HepG2 (cell line): ENCODE measurements around the gene PLXND1. TPM values are rescaled to one million over a fixed set of nuclear protein-coding genes. Genes with fewer than 3 reads are reported as not detected.

Experiments
- CBFB ChIP-seq: sonication (generic); formaldehyde crosslinking; IDR thresholded peaks from 2 replicates; pipeline ENCODE4 v1.4.0; 2020; ENCODE audit warnings: missing genetic modification reagents
- CREM ChIP-seq, 2 experiments: sonication (generic) in 1 of 2; formaldehyde crosslinking in 1 of 2; IDR thresholded peaks; 2 replicates each; pipeline versions ENCODE4 v1.4.0 to v1.6.1; 2016 to 2020; ENCODE audit warnings: antibody characterized with exemption in 1 of 2, mild to moderate bottlenecking in 1 of 2, missing genetic modification reagents in 1 of 2
- ELK4 ChIP-seq: sonication (generic); formaldehyde crosslinking; IDR thresholded peaks from 2 replicates; pipeline ENCODE4 v1.9.0; 2021; ENCODE audit warnings: missing genetic modification reagents, borderline replicate concordance
- FOXC1 ChIP-seq: sonication (generic); formaldehyde crosslinking; IDR thresholded peaks from 2 replicates; pipeline ENCODE4 v1.8.0; 2022; ENCODE audit warnings: mild to moderate bottlenecking, missing genetic modification reagents, borderline replicate concordance
- GATAD1 ChIP-seq: IDR thresholded peaks from 2 replicates; pipeline ENCODE4 v1.6.1; 2016; ENCODE audit warnings: missing genetic modification reagents, missing compliant biosample characterization
- HINFP ChIP-seq: sonication (generic); formaldehyde crosslinking; IDR thresholded peaks from 2 replicates; pipeline ENCODE4 v1.4.0; 2020; ENCODE audit warnings: low read depth, mild to moderate bottlenecking, missing genetic modification reagents
- JUND ChIP-seq: sonication (generic); formaldehyde crosslinking; IDR thresholded peaks from 2 replicates; pipeline ENCODE4 v1.8.0; 2022; ENCODE audit warnings: mild to moderate bottlenecking, missing genetic modification reagents
- KLF15 ChIP-seq: sonication (generic); formaldehyde crosslinking; IDR thresholded peaks from 2 replicates; pipeline ENCODE4 v1.8.1; 2023; ENCODE audit warnings: borderline replicate concordance, mild to moderate bottlenecking, inconsistent platforms, missing genetic modification reagents, mixed read lengths
- MAFG ChIP-seq: sonication (generic); formaldehyde crosslinking; IDR thresholded peaks from 2 replicates; pipeline ENCODE4 v1.5.1; 2020; ENCODE audit warnings: mild to moderate bottlenecking, missing genetic modification reagents
- POGK ChIP-seq: sonication (generic); formaldehyde crosslinking; conservative IDR thresholded peaks from 2 replicates; pipeline ENCODE4 v1.8.0; 2022; ENCODE audit warnings: mild to moderate bottlenecking, moderate library complexity, missing genetic modification reagents
- SMAD1 ChIP-seq: sonication (generic); formaldehyde crosslinking; IDR thresholded peaks from 2 replicates; pipeline ENCODE4 v1.4.0; 2020; ENCODE audit warnings: missing genetic modification reagents, low read depth, mild to moderate bottlenecking, borderline replicate concordance
- TCF12 ChIP-seq, 2 experiments: fragments of 450-650 bp in 1 of 2; sonication (generic) in 1 of 2; formaldehyde crosslinking in 1 of 2; IDR thresholded peaks; 2 replicates each; pipeline versions ENCODE4 v1.6.1 to v1.8.0; 2017 to 2022; ENCODE audit warnings: antibody characterized with exemption in 1 of 2, mild to moderate bottlenecking in 1 of 2, missing genetic modification reagents in 1 of 2, moderate library complexity in 1 of 2
- U2AF1 ChIP-seq: fragments of 200-400 bp; formaldehyde crosslinking; optimal IDR thresholded peaks from 2 replicates; pipeline ENCODE3; 2017; ENCODE audit warnings: mild to moderate bottlenecking, low read depth, low read length
- ZNF10 ChIP-seq: sonication (generic); formaldehyde crosslinking; IDR thresholded peaks from 2 replicates; pipeline ENCODE4 v1.4.0; 2020; ENCODE audit warnings: mild to moderate bottlenecking, low read depth, missing genetic modification reagents, borderline replicate concordance
- ZNF143 ChIP-seq: sonication (generic); formaldehyde crosslinking; IDR thresholded peaks from 2 replicates; pipeline ENCODE4 v1.4.0; 2020; ENCODE audit warnings: missing genetic modification reagents
- ZNF530 ChIP-seq: sonication (generic); formaldehyde crosslinking; IDR thresholded peaks from 2 replicates; pipeline ENCODE4 v1.5.0; 2020; ENCODE audit warnings: low read depth, mild to moderate bottlenecking, missing genetic modification reagents
- ZNF710 ChIP-seq: sonication (generic); formaldehyde crosslinking; IDR thresholded peaks from 2 replicates; pipeline ENCODE4 v1.5.0; 2020; ENCODE audit warnings: mild to moderate bottlenecking, missing genetic modification reagents, borderline replicate concordance
- ZNF720 ChIP-seq: sonication (generic); formaldehyde crosslinking; IDR thresholded peaks from 2 replicates; pipeline ENCODE4 v1.4.0; 2020; ENCODE audit warnings: missing genetic modification reagents
- ZNF740 ChIP-seq: sonication (generic); formaldehyde crosslinking; IDR thresholded peaks from 2 replicates; pipeline ENCODE4 v1.4.0; 2020; ENCODE audit warnings: missing genetic modification reagents
- ZNF792 ChIP-seq: IDR thresholded peaks from 2 replicates; pipeline ENCODE4 v1.6.1; 2016
- ZNF83 ChIP-seq: sonication (generic); formaldehyde crosslinking; IDR thresholded peaks from 2 replicates; pipeline ENCODE4 v1.4.0; 2020; ENCODE audit warnings: missing genetic modification reagents, mild to moderate bottlenecking, borderline replicate concordance
- polyA plus RNA-seq, 8 experiments: library from polyadenylated mRNA; depleted of rRNA in 3 of 8; stranded (reverse) in 7 of 8; unstranded in 1 of 8; fragments of >200 nt; fragmentation: Illumina TruSeq in 4 of 8; extraction: Trizol in 4 of 8; gene quantifications; 2 replicates each; pipeline versions ENCODE4 v1.2.1 to v1.2.3, GENCODE V29; 2011 to 2016; ENCODE audit warnings: low read depth in 4 of 8, missing spikeins in 1 of 8, mixed read lengths in 1 of 8; ENCODE audit not compliant: insufficient read depth in 1 of 8
- total RNA-seq, 5 experiments: library from RNA; depleted of rRNA; stranded (reverse); fragments of >200 nt; fragmentation: Illumina TruSeq; extraction: Trizol; gene quantifications; 2 replicates each; pipeline ENCODE4 v1.2.3, GENCODE V29; 2016; ENCODE audit warnings: low read depth in 1 of 5

Gene PLXND1
- total and polyA plus RNA-seq, 2 of the 13 experiments (the other 11 are each of a cell fraction or from before 2014, with no cell fraction given), result 15.9 to 42.0 TPM

- no peak for TF ChIP-seq ZNF740
- TF ChIP-seq KLF15 (CRISPR knock-in tag), result no peak
- TF ChIP-seq ZNF720 (CRISPR knock-in tag), result peak; percentile 73; the same call in 1 of the 2 replicates
- no peak for TF ChIP-seq ZNF530 (CRISPR knock-in tag)
- 0 out of 2 replicates have a peak, but pooled peaks have one; percentile 9 for TF ChIP-seq ZNF710 (CRISPR knock-in tag)
- peak; percentile 66; the same call in 1 of the 2 replicates for TF ChIP-seq CREM (IDR thresholded peaks at IDR 0.05)
- TF ChIP-seq CREM (CRISPR knock-in tag; IDR thresholded peaks at IDR 0.05), result no peak
- no peak for TF ChIP-seq U2AF1
- no peak for TF ChIP-seq TCF12 (IDR thresholded peaks at IDR 0.05)
- peak; percentile 56; the same call in 1 of the 2 replicates for TF ChIP-seq TCF12 (CRISPR knock-in tag; IDR thresholded peaks at IDR 0.05)
- TF ChIP-seq POGK (CRISPR knock-in tag), result no peak
- no peak for TF ChIP-seq HINFP
- no peak for TF ChIP-seq CBFB (CRISPR knock-in tag)
- no peak for TF ChIP-seq ELK4
- no peak for TF ChIP-seq ZNF10 (CRISPR knock-in tag)
- peak; percentile 85 for TF ChIP-seq ZNF143
- peak; percentile 65 for TF ChIP-seq FOXC1 (CRISPR knock-in tag)
- peak; percentile 68 for TF ChIP-seq GATAD1 (CRISPR knock-in tag)
- TF ChIP-seq JUND (CRISPR knock-in tag), result peak; percentile 52; the same call in 1 of the 2 replicates
- no peak for TF ChIP-seq ZNF83 (CRISPR knock-in tag)
- TF ChIP-seq ZNF792 (CRISPR knock-in tag), result peak; percentile 50; the same call in 1 of the 2 replicates
- TF ChIP-seq MAFG (CRISPR knock-in tag), result no peak
- TF ChIP-seq SMAD1, result no peak
Measured at GRCh38 chr3:129594907-129595390, 11.5 kb downstream of the PLXND1 start (continued).
